ENCODE results near the gene PCCA. TPM values are rescaled to one million over a fixed set of nuclear protein-coding genes. Genes with fewer than 3 reads are reported as not detected.

The PCCA gene
- total RNA-seq, 1 experiment from 2014 or later: 28.3 TPM

- Histone ChIP-seq H3K4me1 (replicated peaks) (peaks cover 10% of the 10 kb centered on the region), H3K4me3 (no peak overlapping the region), H3K36me3 (no peaks in the 10 kb centered on the region), H3K27me3 (replicated peaks) (no peaks in the 10 kb centered on the region), H3K9me3 (replicated peaks) (no peaks in the 10 kb centered on the region), H3K27ac (no peak overlapping the region)
- DNase-seq (ENCODE audit: low read depth in 1 of 2, low spot score in 2 of 2): no peak
Measured at GRCh38 chr13:100442095-100442832, 353.4 kb downstream of the PCCA start.

GRCh38 chr13:100443278-100443997 lies 354.5 kb downstream of the PCCA start:
- H3K4me1 ChIP-seq (replicated peaks): peaks cover 10% of the 10 kb centered on the region
- no peak overlapping the region for H3K4me3 ChIP-seq
- H3K9me3 ChIP-seq (replicated peaks): no peaks in the 10 kb centered on the region
- H3K27ac ChIP-seq: no peak overlapping the region
- no peaks in the 10 kb centered on the region for H3K27me3 ChIP-seq (replicated peaks)
- no peak for DNase-seq (ENCODE audit: low read depth in 1 of 2, low spot score in 2 of 2)
- H3K36me3 ChIP-seq: no peaks in the 10 kb centered on the region

- H3K27ac ChIP-seq: no peak overlapping the region
- H3K4me1 ChIP-seq (replicated peaks): peaks cover 6% of the 10 kb centered on the region
- H3K9me3 ChIP-seq (replicated peaks): no peaks in the 10 kb centered on the region
- no peak overlapping the region for H3K4me3 ChIP-seq
- no peaks in the 10 kb centered on the region for H3K27me3 ChIP-seq (replicated peaks)
- DNase-seq (ENCODE audit: low read depth in 1 of 2, low spot score in 2 of 2): no peak
- H3K36me3 ChIP-seq: no peaks in the 10 kb centered on the region
Measured at GRCh38 chr13:100443998-100444328, 355.1 kb downstream of the PCCA start.

GRCh38 chr13:100447831-100448230 lies 358.9 kb downstream of the PCCA start:
- no peak for DNase-seq (ENCODE audit: low read depth in 1 of 2, low spot score in 2 of 2)
- H3K9me3 ChIP-seq (replicated peaks): no peaks in the 10 kb centered on the region
- H3K36me3 ChIP-seq: no peaks in the 10 kb centered on the region
- H3K27ac ChIP-seq: no peak overlapping the region
- no peaks in the 10 kb centered on the region for H3K4me1 ChIP-seq (replicated peaks)
- H3K4me3 ChIP-seq: no peak overlapping the region
- no peaks in the 10 kb centered on the region for H3K27me3 ChIP-seq (replicated peaks)

GRCh38 chr13:100451923-100452322 lies 363.0 kb downstream of the PCCA start:
- H3K27me3 ChIP-seq (replicated peaks): no peaks in the 10 kb centered on the region
- no peaks in the 10 kb centered on the region for H3K9me3 ChIP-seq (replicated peaks)
- no peak for DNase-seq (ENCODE audit: low read depth in 1 of 2, low spot score in 2 of 2)
- H3K27ac ChIP-seq: no peak overlapping the region
- H3K36me3 ChIP-seq: no peaks in the 10 kb centered on the region
- peaks cover 13% of the 10 kb centered on the region for H3K4me1 ChIP-seq (replicated peaks)
- H3K4me3 ChIP-seq: no peak overlapping the region

GRCh38 chr13:100454876-100455275 lies 366.0 kb downstream of the PCCA start:
- Histone ChIP-seq H3K4me3 (no peak overlapping the region), H3K27ac (peak overlapping the region; percentile 45; the same call in 1 of the 2 replicates), H3K27me3 (replicated peaks) (no peaks in the 10 kb centered on the region), H3K4me1 (replicated peaks) (peaks cover 13% of the 10 kb centered on the region), H3K36me3 (no peaks in the 10 kb centered on the region), H3K9me3 (replicated peaks) (no peaks in the 10 kb centered on the region; the same call in 1 of the 2 replicates)
- peak; percentile 50 to 52 for DNase-seq (ENCODE audit: low read depth in 1 of 2, low spot score in 2 of 2)

GRCh38 chr13:100458673-100459072 lies 369.8 kb downstream of the PCCA start:
- no peak for DNase-seq (ENCODE audit: low read depth in 1 of 2, low spot score in 2 of 2)

GRCh38 chr13:100459747-100460146 lies 370.9 kb downstream of the PCCA start:
- no peak for DNase-seq (ENCODE audit: low read depth in 1 of 2, low spot score in 2 of 2)
- Histone ChIP-seq H3K27ac (no peak overlapping the region), H3K36me3 (no peaks in the 10 kb centered on the region)

More at GRCh38 chr13:100458673-100459072, 369.8 kb downstream of the PCCA start:
- Histone ChIP-seq H3K4me3 (no peak overlapping the region), H3K27ac (no peak overlapping the region), H3K4me1 (replicated peaks) (peaks cover 13% of the 10 kb centered on the region), H3K27me3 (replicated peaks) (no peaks in the 10 kb centered on the region), H3K36me3 (no peaks in the 10 kb centered on the region), H3K9me3 (replicated peaks) (no peaks in the 10 kb centered on the region; the same call in 1 of the 2 replicates)

GRCh38 chr13:100460266-100460665 lies 371.4 kb downstream of the PCCA start:
- no peak overlapping the region for H3K27ac ChIP-seq
- no peaks in the 10 kb centered on the region; the same call in 1 of the 2 replicates for H3K9me3 ChIP-seq (replicated peaks)
- H3K36me3 ChIP-seq: no peaks in the 10 kb centered on the region
- no peak for DNase-seq (ENCODE audit: low read depth in 1 of 2, low spot score in 2 of 2)
- no peak overlapping the region for H3K4me3 ChIP-seq
- H3K27me3 ChIP-seq (replicated peaks): no peaks in the 10 kb centered on the region
- H3K4me1 ChIP-seq (replicated peaks): peaks cover 2% of the 10 kb centered on the region

More at GRCh38 chr13:100459747-100460146, 370.9 kb downstream of the PCCA start:
- Histone ChIP-seq H3K4me3 (no peak overlapping the region), H3K4me1 (replicated peaks) (peaks cover 6% of the 10 kb centered on the region), H3K27me3 (replicated peaks) (no peaks in the 10 kb centered on the region), H3K9me3 (replicated peaks) (no peaks in the 10 kb centered on the region; the same call in 1 of the 2 replicates)

GRCh38 chr13:100460791-100461190 lies 371.9 kb downstream of the PCCA start:
- H3K27me3 ChIP-seq (replicated peaks): no peaks in the 10 kb centered on the region
- H3K9me3 ChIP-seq (replicated peaks): no peaks in the 10 kb centered on the region; the same call in 1 of the 2 replicates
- DNase-seq (ENCODE audit: low read depth in 1 of 2, low spot score in 2 of 2): no peak
- H3K36me3 ChIP-seq: no peaks in the 10 kb centered on the region
- no peak overlapping the region for H3K27ac ChIP-seq
- no peak overlapping the region for H3K4me3 ChIP-seq
- H3K4me1 ChIP-seq (replicated peaks): no peaks in the 10 kb centered on the region

- Histone ChIP-seq H3K27ac (no peak overlapping the region), H3K36me3 (no peaks in the 10 kb centered on the region), H3K4me1 (replicated peaks) (no peaks in the 10 kb centered on the region), H3K4me3 (no peak overlapping the region), H3K27me3 (replicated peaks) (no peaks in the 10 kb centered on the region), H3K9me3 (replicated peaks) (no peaks in the 10 kb centered on the region; the same call in 1 of the 2 replicates)
- no peak for DNase-seq (ENCODE audit: low read depth in 1 of 2, low spot score in 2 of 2)
Measured at GRCh38 chr13:100461309-100462030, 372.6 kb downstream of the PCCA start.

- Histone ChIP-seq H3K4me3 (no peak overlapping the region), H3K27me3 (replicated peaks) (no peaks in the 10 kb centered on the region), H3K4me1 (replicated peaks) (no peaks in the 10 kb centered on the region), H3K9me3 (replicated peaks) (no peaks in the 10 kb centered on the region; the same call in 1 of the 2 replicates), H3K27ac (no peak overlapping the region), H3K36me3 (no peaks in the 10 kb centered on the region)
- DNase-seq (ENCODE audit: low read depth in 1 of 2, low spot score in 2 of 2): no peak
Measured at GRCh38 chr13:100464006-100464405, 375.1 kb downstream of the PCCA start.

GRCh38 chr13:100465558-100465957 lies 376.7 kb downstream of the PCCA start:
- Histone ChIP-seq H3K4me3 (no peak overlapping the region), H3K27ac (no peak overlapping the region), H3K36me3 (no peaks in the 10 kb centered on the region), H3K27me3 (replicated peaks) (no peaks in the 10 kb centered on the region), H3K9me3 (replicated peaks) (no peaks in the 10 kb centered on the region), H3K4me1 (replicated peaks) (no peaks in the 10 kb centered on the region)
- DNase-seq (ENCODE audit: low read depth in 1 of 2, low spot score in 2 of 2): no peak
